Thoracic aorta (tissue), 2 donors: Measurements from ENCODE around the gene UQCRQ. TPM values are rescaled to one million over a fixed set of nuclear protein-coding genes. Genes with fewer than 3 reads are reported as not detected.

Source experiments
- ATAC-seq: fragments of 150-250 bp; one replicate; pipeline ENCODE4 v1.8.0; 2017; ENCODE audit warnings: low read depth; ENCODE audit not compliant: insufficient number of reproducible peaks, low FRiP score
- DNase-seq: peaks from one replicate; pipeline ENCODE4 v3.0.0-alpha.2; 2020; ENCODE audit warnings: low spot score
- H3K27ac ChIP-seq, 2 donors: fragments of 200-600 bp; sonication (generic); 1 replicate in 1 of 2; 2 replicates in 1 of 2; pipeline ENCODE4 v1.5.1; 2016; ENCODE audit warnings: mild to moderate bottlenecking in 2 of 2, moderate library complexity in 2 of 2
- H3K27me3 ChIP-seq: fragments of 200-600 bp; sonication (generic); replicated peaks from 2 replicates; pipeline ENCODE4 v1.6.0; 2016; ENCODE audit warnings: mild to moderate bottlenecking; ENCODE audit not compliant: insufficient read depth
- H3K36me3 ChIP-seq: fragments of 200-600 bp; sonication (generic); one replicate; pipeline ENCODE4 v1.5.1; 2016
- H3K4me1 ChIP-seq, 2 donors: fragments of 200-600 bp; sonication (generic); 1 replicate in 1 of 2; 2 replicates in 1 of 2; pipeline versions ENCODE4 v1.5.1 to v1.6.0; 2016; ENCODE audit warnings: low read depth in 2 of 2, mild to moderate bottlenecking in 1 of 2; ENCODE audit not compliant: control insufficient read depth in 1 of 2
- H3K4me3 ChIP-seq: fragments of 200-600 bp; sonication (generic); 2 replicates; pipeline ENCODE4 v1.5.1; 2016; ENCODE audit warnings: mild to moderate bottlenecking
- H3K9me3 ChIP-seq: fragments of 200-600 bp; sonication (generic); 2 replicates; pipeline ENCODE4 v1.5.1; 2016
- CTCF ChIP-seq: fragments of 200-600 bp; sonication (generic); IDR thresholded peaks from one replicate; pipeline ENCODE4 v1.5.1; 2019; ENCODE audit warnings: antibody characterized with exemption
- total RNA-seq, 2 donors: library from RNA; depleted of rRNA; stranded (reverse); fragments of >200 nt; gene quantifications; one replicate each; pipeline versions ENCODE4 v1.1.0 to v1.2.3, GENCODE V29; 2016

Gene UQCRQ
- 10 to 100 TPM; 49.5 to 59.3 TPM for total RNA-seq

- TF ChIP-seq CTCF = no peak
Measured at GRCh38 chr5:132866342-132867045, at the start of gene UQCRQ, which contains the start of gene GDF9. UQCRQ (plus strand) TSS chr5:132866642; CDS start chr5:132866882, 240 bp downstream. GDF9 (minus strand) TSS chr5:132866469; CDS start chr5:132864533, 1,936 bp downstream.

GRCh38 chr5:132817011-132817410 lies 49.4 kb upstream of the UQCRQ start:
- H3K9me3 ChIP-seq = no peaks in the 10 kb centered on the region
- peaks cover 4 to 8% of the 10 kb centered on the region in 2 donors for H3K4me1 ChIP-seq
- no peak overlapping the region for H3K27ac ChIP-seq
- H3K36me3 ChIP-seq = no peaks in the 10 kb centered on the region
- TF ChIP-seq CTCF = no peak
- H3K27me3 ChIP-seq = peaks cover 3% of the 10 kb centered on the region
- DNase-seq (no peak), ATAC-seq (no peak)
- no peak overlapping the region for H3K4me3 ChIP-seq

More at GRCh38 chr5:132866342-132867045, at the start of gene UQCRQ, which contains the start of gene GDF9:
- ATAC-seq (peak; percentile 99), DNase-seq (peak; percentile 90)
- H3K27me3 ChIP-seq = no peaks in the 10 kb centered on the region
- H3K36me3 ChIP-seq = peaks cover 20% of the 10 kb centered on the region
- H3K4me3 ChIP-seq = peak within 1 kb of the TSS; percentile 82
- H3K9me3 ChIP-seq = no peaks in the 10 kb centered on the region
- peaks cover 7 to 16% of the 10 kb centered on the region in 2 donors for H3K4me1 ChIP-seq
- peak within 1 kb of the TSS; percentile 83 to 90 for H3K27ac ChIP-seq

GRCh38 chr5:132819468-132819867 lies 47.0 kb upstream of the UQCRQ start:
- Histone ChIP-seq H3K36me3 (no peaks in the 10 kb centered on the region), H3K27ac (no peak overlapping the region), H3K9me3 (no peaks in the 10 kb centered on the region), H3K4me1 (peaks cover 0 to 15% of the 10 kb centered on the region in 2 donors), H3K4me3 (peak overlapping the region; percentile 26), H3K27me3 (no peaks in the 10 kb centered on the region)
- DNase-seq (no peak), ATAC-seq (no peak)
- TF ChIP-seq CTCF = no peak

- ATAC-seq = no peak
- peak overlapping the region; percentile 26 for H3K4me3 ChIP-seq
Measured at GRCh38 chr5:132820162-132820754, 46.2 kb upstream of the UQCRQ start.

More at GRCh38 chr5:132820162-132820754, 46.2 kb upstream of the UQCRQ start:
- DNase-seq = peak; percentile 79
- Histone ChIP-seq H3K36me3 (no peaks in the 10 kb centered on the region), H3K27me3 (no peaks in the 10 kb centered on the region), H3K27ac (no peak overlapping the region), H3K4me1 (peaks cover 0 to 15% of the 10 kb centered on the region in 2 donors), H3K9me3 (no peaks in the 10 kb centered on the region)
- TF ChIP-seq CTCF = peak; percentile 94
